ENCODE data around the gene VWA1.
"Not testable (repeated sequence)": the region's sequence is repeated elsewhere in the genome, so short reads cannot be mapped to it uniquely, and the experiment has no call there.

VWA1 gene

DNA sequence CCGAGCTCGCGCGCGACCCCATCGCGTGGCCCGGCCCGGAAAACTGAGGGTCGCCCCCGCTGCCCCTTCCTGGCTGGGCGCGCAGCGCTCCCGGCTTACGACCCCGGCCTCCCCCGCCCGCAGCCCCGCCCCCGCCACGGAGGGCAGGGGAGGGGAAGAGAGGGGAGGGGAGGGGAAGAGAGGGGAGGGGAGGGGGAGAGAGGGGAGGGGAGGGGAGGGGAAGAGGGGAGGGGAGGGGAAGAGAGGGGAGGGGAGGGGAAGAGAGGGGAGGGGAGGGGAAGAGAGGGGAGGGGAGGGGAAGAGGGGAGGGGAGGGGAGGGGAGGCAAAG lies 7.7 kb upstream of the VWA1 start:
- H3K27ac ChIP-seq: no peak overlapping the region
- H3K9me3 ChIP-seq: no peaks in the 10 kb centered on the region
- no peak overlapping the region for H3K4me3 ChIP-seq (ENCODE audit: low read depth in 1 of 2, low read length in 1 of 2)
- H3K4me1 ChIP-seq (ENCODE audit: control insufficient read depth in 1 of 2, insufficient read depth in 1 of 2, low read depth in 1 of 2, low read length in 1 of 2): no peaks in the 10 kb centered on the region
- H3K36me3 ChIP-seq: no peaks in the 10 kb centered on the region
- TF ChIP-seq CTCF (IDR thresholded peaks at IDR 0.05): no peak
- H3K27me3 ChIP-seq: peaks cover 96% of the 10 kb centered on the region

DNA sequence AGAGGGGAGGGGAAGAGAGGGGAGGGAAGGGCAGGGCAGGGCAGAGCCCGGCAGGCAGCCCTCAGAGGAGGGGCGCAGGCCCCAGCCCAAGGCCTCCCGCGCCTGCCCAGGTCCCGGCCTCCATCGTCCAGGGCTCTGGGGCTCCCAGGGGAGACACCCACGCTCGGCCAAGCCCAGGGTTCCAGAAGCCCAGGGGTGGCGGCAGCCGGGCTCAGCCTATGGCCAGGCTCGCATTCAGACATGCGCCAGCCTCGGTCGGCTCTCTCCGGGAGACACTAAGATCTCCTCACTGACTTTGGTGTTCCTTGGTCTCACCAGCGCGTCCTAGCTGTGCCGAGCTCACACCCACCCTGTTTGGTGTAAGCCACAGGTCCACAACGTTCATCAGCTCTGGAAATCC lies 7.3 kb upstream of the VWA1 start:
- H3K4me3 ChIP-seq (ENCODE audit: low read depth in 1 of 2, low read length in 1 of 2): no peak overlapping the region
- H3K36me3 ChIP-seq: no peaks in the 10 kb centered on the region
- no peak for TF ChIP-seq CTCF (IDR thresholded peaks at IDR 0.05)
- no peaks in the 10 kb centered on the region for H3K9me3 ChIP-seq
- no peak overlapping the region for H3K27ac ChIP-seq
- peaks cover 96% of the 10 kb centered on the region for H3K27me3 ChIP-seq
- H3K4me1 ChIP-seq (ENCODE audit: control insufficient read depth in 1 of 2, insufficient read depth in 1 of 2, low read depth in 1 of 2, low read length in 1 of 2): no peaks in the 10 kb centered on the region

GRCh38 chr1:1428967-1429366 lies 6.5 kb upstream of the VWA1 start:
- not testable (repeated sequence) for H3K36me3 ChIP-seq; H3K27ac ChIP-seq; H3K4me3 ChIP-seq (ENCODE audit: low read depth in 1 of 2, low read length in 1 of 2); H3K4me1 ChIP-seq (ENCODE audit: control insufficient read depth in 1 of 2, insufficient read depth in 1 of 2, low read depth in 1 of 2, low read length in 1 of 2); H3K9me3 ChIP-seq
- H3K27me3 ChIP-seq: peaks cover 99% of the 10 kb centered on the region

GRCh38 chr1:1429671-1430073 lies 5.8 kb upstream of the VWA1 start:
- Histone ChIP-seq H3K27ac (no peak overlapping the region), H3K4me1 (ENCODE audit: control insufficient read depth in 1 of 2, insufficient read depth in 1 of 2, low read depth in 1 of 2, low read length in 1 of 2) (no peaks in the 10 kb centered on the region), H3K4me3 (ENCODE audit: low read depth in 1 of 2, low read length in 1 of 2) (no peak overlapping the region), H3K27me3 (peaks cover 100% of the 10 kb centered on the region), H3K9me3 (no peaks in the 10 kb centered on the region), H3K36me3 (no peaks in the 10 kb centered on the region)
- no peak for TF ChIP-seq CTCF (IDR thresholded peaks at IDR 0.05)

- Histone ChIP-seq H3K27ac (no peak overlapping the region), H3K4me3 (ENCODE audit: low read depth in 1 of 2, low read length in 1 of 2) (no peak overlapping the region), H3K27me3 (peaks cover 100% of the 10 kb centered on the region), H3K36me3 (no peaks in the 10 kb centered on the region), H3K9me3 (no peaks in the 10 kb centered on the region), H3K4me1 (ENCODE audit: control insufficient read depth in 1 of 2, insufficient read depth in 1 of 2, low read depth in 1 of 2, low read length in 1 of 2) (peaks cover 0 to 3% of the 10 kb centered on the region in 2 experiments)
- TF ChIP-seq CTCF (IDR thresholded peaks at IDR 0.05): no peak
These were observed 5.1 kb upstream of the VWA1 start for GRCh38 chr1:1430114-1430982.

GRCh38 chr1:1430992-1431844 lies 4.3 kb upstream of the VWA1 start:
- no peak for TF ChIP-seq CTCF (IDR thresholded peaks at IDR 0.05)
- H3K4me3 ChIP-seq (ENCODE audit: low read depth in 1 of 2, low read length in 1 of 2): no peak overlapping the region

More at GRCh38 chr1:1430992-1431844, 4.3 kb upstream of the VWA1 start:
- no peaks in the 10 kb centered on the region for H3K36me3 ChIP-seq
- H3K4me1 ChIP-seq (ENCODE audit: control insufficient read depth in 1 of 2, insufficient read depth in 1 of 2, low read depth in 1 of 2, low read length in 1 of 2): peaks cover 4 to 9% of the 10 kb centered on the region in 2 experiments
- no peaks in the 10 kb centered on the region for H3K9me3 ChIP-seq
- peaks cover 100% of the 10 kb centered on the region for H3K27me3 ChIP-seq
- no peak overlapping the region for H3K27ac ChIP-seq
